CD14-positive monocyte (primary cell): ENCODE measurements around the gene AGBL5. TPM values are rescaled to one million over a fixed set of nuclear protein-coding genes. Genes with fewer than 3 reads are reported as not detected.

Experiments used
- DNase-seq, 3 donors: peaks; one replicate each; pipeline ENCODE4 v3.0.0-alpha.2; 2011 to 2022
- H2AFZ ChIP-seq: 2 replicates; pipeline ENCODE4 v1.6.0; 2012; ENCODE audit warnings: mild to moderate bottlenecking, low read depth, low read length, inconsistent platforms; ENCODE audit not compliant: insufficient read depth, poor library complexity, severe bottlenecking
- H3K27ac ChIP-seq, 2 donors: 1 replicate in 1 of 2; 2 replicates in 1 of 2; pipeline ENCODE4 v1.5.1; 2012 to 2013; ENCODE audit warnings: low read length in 2 of 2, control low read depth in 1 of 2, inconsistent platforms in 1 of 2, low read depth in 1 of 2, mild to moderate bottlenecking in 1 of 2
- H3K27me3 ChIP-seq, 2 donors: one replicate each; pipeline versions ENCODE4 v1.6.0 to v1.6.1; 2011 to 2013; ENCODE audit warnings: low read length in 2 of 2; ENCODE audit not compliant: control insufficient read depth in 2 of 2, insufficient read depth in 2 of 2
- H3K36me3 ChIP-seq, 2 donors: replicated peaks in 1 of 2; 1 replicate in 1 of 2; 2 replicates in 1 of 2; pipeline versions ENCODE4 v1.5.1 to v1.6.1; 2012 to 2013; ENCODE audit warnings: low read length in 2 of 2, control low read depth in 1 of 2, inconsistent platforms in 1 of 2, mild to moderate bottlenecking in 1 of 2; ENCODE audit not compliant: insufficient read depth in 2 of 2, control insufficient read depth in 1 of 2
- H3K4me1 ChIP-seq, 2 donors: 1 replicate in 1 of 2; 2 replicates in 1 of 2; pipeline versions ENCODE4 v1.5.1 to v1.6.1; 2012 to 2013; ENCODE audit warnings: low read length in 2 of 2, control low read depth in 1 of 2, inconsistent platforms in 1 of 2, mild to moderate bottlenecking in 1 of 2, moderate library complexity in 1 of 2; ENCODE audit not compliant: insufficient read depth in 2 of 2, control insufficient read depth in 1 of 2
- H3K4me2 ChIP-seq: replicated peaks from 2 replicates; pipeline ENCODE3; 2012; ENCODE audit warnings: low read length, moderate library complexity, mild to moderate bottlenecking; ENCODE audit not compliant: poor library complexity, severe bottlenecking; ENCODE audit errors: extremely low read depth
- H3K4me3 ChIP-seq, 3 experiments: fragments of 200-600 bp in 1 of 3; sonication (generic) in 1 of 3; replicated peaks in 1 of 3; 1 replicate in 2 of 3; 2 replicates in 1 of 3; pipeline ENCODE4 v1.5.1; 2011 to 2013; ENCODE audit warnings: low read length in 3 of 3, mild to moderate bottlenecking in 3 of 3, control low read depth in 2 of 3, low read depth in 2 of 3, inconsistent platforms in 1 of 3, moderate library complexity in 1 of 3
- H3K79me2 ChIP-seq: 2 replicates; pipeline ENCODE4 v1.6.0; 2012; ENCODE audit warnings: mild to moderate bottlenecking, control low read depth, inconsistent platforms, low read length, moderate library complexity; ENCODE audit not compliant: insufficient read depth
- H3K9ac ChIP-seq: 2 replicates; pipeline ENCODE4 v1.6.0; 2017; ENCODE audit warnings: low read length, mild to moderate bottlenecking; ENCODE audit not compliant: insufficient read depth, poor library complexity, severe bottlenecking
- H3K9me3 ChIP-seq, 2 donors: replicated peaks in 1 of 2; 1 replicate in 1 of 2; 2 replicates in 1 of 2; pipeline versions ENCODE4 v1.5.1 to v1.6.1; 2012 to 2013; ENCODE audit warnings: low read length in 2 of 2, control low read depth in 1 of 2; ENCODE audit not compliant: control insufficient read depth in 1 of 2, insufficient read depth in 1 of 2
- H4K20me1 ChIP-seq: 2 replicates; pipeline ENCODE4 v1.6.0; 2012; ENCODE audit warnings: mild to moderate bottlenecking, low read length, control low read depth, moderate library complexity; ENCODE audit not compliant: insufficient read depth
- H3K27ac Mint-ChIP-seq, 7 donors: one replicate each; pipeline ENCODE4 v1.8.0; 2020; ENCODE audit warnings: mild to moderate bottlenecking in 7 of 7, mixed read lengths in 7 of 7, moderate library complexity in 6 of 7, inconsistent platforms in 2 of 7
- H3K27me3 Mint-ChIP-seq, 3 donors: one replicate each; pipeline ENCODE4 v1.8.0; 2021 to 2022; ENCODE audit warnings: low read depth in 3 of 3, mild to moderate bottlenecking in 3 of 3, mixed read lengths in 3 of 3, moderate library complexity in 3 of 3, inconsistent platforms in 1 of 3
- H3K36me3 Mint-ChIP-seq, 2 donors: one replicate each; pipeline ENCODE4 v1.8.0; 2020; ENCODE audit warnings: mixed read lengths in 2 of 2, inconsistent platforms in 1 of 2, mild to moderate bottlenecking in 1 of 2
- H3K4me1 Mint-ChIP-seq: one replicate; pipeline ENCODE4 v1.8.0; 2020; ENCODE audit warnings: mild to moderate bottlenecking, mixed read lengths
- H3K4me3 Mint-ChIP-seq, 2 donors: one replicate each; pipeline ENCODE4 v1.8.0; 2020; ENCODE audit warnings: mild to moderate bottlenecking in 2 of 2, mixed read lengths in 2 of 2, moderate library complexity in 1 of 2
- H3K9me3 Mint-ChIP-seq, 7 donors: one replicate each; pipeline ENCODE4 v1.8.0; 2020 to 2022; ENCODE audit warnings: mixed read lengths in 7 of 7, mild to moderate bottlenecking in 6 of 7, moderate library complexity in 6 of 7, inconsistent platforms in 2 of 7
- CTCF ChIP-seq: fragments of 200-600 bp; IDR thresholded peaks from one replicate; pipeline ENCODE4 v1.8.0; 2022; ENCODE audit warnings: antibody characterized with exemption, mild to moderate bottlenecking
- WGBS: methylation state at CpG from one replicate; pipeline ENCODE4 v1.1.5; 2013; ENCODE audit warnings: missing lambda C conversion rate; ENCODE audit not compliant: insufficient coverage; 5-methylcytosine and 5-hydroxymethylcytosine counted together
- intact Hi-C, 2 donors: fragments of 100-400 bp; cut with micrococcal nuclease; formaldehyde crosslinking; loops; one replicate each; pipeline versions ENCODE4 v1.15.0 to v1.15.1; 2023
- polyA plus RNA-seq, 3 donors: library from polyadenylated mRNA; depleted of rRNA in 1 of 3; unstranded in 2 of 3; stranded (reverse) in 1 of 3; fragments of 300-500 nt in 2 of 3; fragments of >200 nt in 1 of 3; fragmentation: Illumina TruSeq in 2 of 3; gene quantifications; 1 replicate in 2 of 3; 2 replicates in 1 of 3; pipeline ENCODE4 v1.2.3, GENCODE V29; 2012 to 2021

Gene AGBL5
- polyA plus RNA-seq, 3 donors: 4.4 to 4.8 (median 4.6) TPM

GRCh38 chr2:27018142-27018541 is 33.3 kb upstream of the AGBL5 start:
- intact Hi-C loops: loop anchor here in 1 of 2 donors (5.0 kb wide), 1 partner anchor 171 kb away; the partner anchor contains the start of gene DPYSL5
- no peak overlapping the region for H3K27ac Mint-ChIP-seq
- 75% methylated on average over 3 of the region's 3 CpGs for WGBS
- peaks cover 6% of the 10 kb centered on the region for H3K4me1 Mint-ChIP-seq
- peaks cover 2 to 7% (median 5%) of the 10 kb centered on the region in 3 donors for H3K27me3 Mint-ChIP-seq
- no peak overlapping the region for H2AFZ ChIP-seq
- peaks cover 3 to 5% of the 10 kb centered on the region in 2 donors for H3K36me3 Mint-ChIP-seq
- no peaks in the 10 kb centered on the region for H3K79me2 ChIP-seq
- H3K9ac ChIP-seq: no peak overlapping the region
- no peaks in the 10 kb centered on the region for H3K9me3 ChIP-seq
- TF ChIP-seq CTCF: no peak
- no peak overlapping the region for H3K4me2 ChIP-seq
- no peaks in the 10 kb centered on the region for H4K20me1 ChIP-seq
- H3K36me3 ChIP-seq: peaks cover 3 to 12% of the 10 kb centered on the region in 2 donors
- H3K9me3 Mint-ChIP-seq: peaks cover 0 to 2% (median 0%) of the 10 kb centered on the region in 7 donors
- no peaks in the 10 kb centered on the region for H3K27me3 ChIP-seq
- no peak overlapping the region for H3K4me3 ChIP-seq
- no peak for DNase-seq
- no peak overlapping the region for H3K27ac ChIP-seq
- peaks cover 0 to 4% of the 10 kb centered on the region in 2 donors for H3K4me1 ChIP-seq
- H3K4me3 Mint-ChIP-seq: no peak overlapping the region

- Histone ChIP-seq H3K79me2 (no peaks in the 10 kb centered on the region), H2AFZ (no peak overlapping the region), H4K20me1 (no peaks in the 10 kb centered on the region), H3K4me1 (peaks cover 0 to 4% of the 10 kb centered on the region in 2 donors), H3K9ac (no peak overlapping the region), H3K27ac (no peak overlapping the region), H3K4me2 (no peak overlapping the region), H3K9me3 (no peaks in the 10 kb centered on the region), H3K27me3 (no peaks in the 10 kb centered on the region), H3K4me3 (no peak overlapping the region), H3K36me3 (peaks cover 3 to 17% of the 10 kb centered on the region in 2 donors)
- WGBS: 94% methylated on average over 8 of the region's 9 CpGs
- Mint-ChIP-seq H3K27me3 (peaks cover 2 to 5% (median 3%) of the 10 kb centered on the region in 3 donors), H3K27ac (no peak overlapping the region), H3K9me3 (peaks cover 0 to 2% (median 0%) of the 10 kb centered on the region in 7 donors), H3K4me1 (peaks cover 6% of the 10 kb centered on the region), H3K4me3 (no peak overlapping the region), H3K36me3 (peaks cover 8 to 15% of the 10 kb centered on the region in 2 donors)
- no peak for DNase-seq
- intact Hi-C loops: loop anchor here in 1 of 2 donors (5.0 kb wide), 1 partner anchor 172 kb away; the partner anchor contains the start of gene DPYSL5
- TF ChIP-seq CTCF: no peak
Observed at GRCh38 chr2:27019459-27019858, 32.0 kb upstream of the AGBL5 start.
